HG03342 (cell line): ENCODE data around the gene FGD2.
"Not testable (repeated sequence)": the region's sequence is repeated elsewhere in the genome, so short reads cannot be mapped to it uniquely, and the experiment has no call there.

Source experiments
- ATAC-seq: cut with Tn5 transposase; IDR thresholded peaks from one replicate; pipeline ENCODE4 v1.9.1; 2021; ENCODE audit warnings: mild to moderate bottlenecking, moderate library complexity; ENCODE audit not compliant: unreplicated experiment

FGD2 gene

GRCh38 chr6:36989264-36989663 is 16.2 kb upstream of the FGD2 start:
- no peak for ATAC-seq

DNA sequence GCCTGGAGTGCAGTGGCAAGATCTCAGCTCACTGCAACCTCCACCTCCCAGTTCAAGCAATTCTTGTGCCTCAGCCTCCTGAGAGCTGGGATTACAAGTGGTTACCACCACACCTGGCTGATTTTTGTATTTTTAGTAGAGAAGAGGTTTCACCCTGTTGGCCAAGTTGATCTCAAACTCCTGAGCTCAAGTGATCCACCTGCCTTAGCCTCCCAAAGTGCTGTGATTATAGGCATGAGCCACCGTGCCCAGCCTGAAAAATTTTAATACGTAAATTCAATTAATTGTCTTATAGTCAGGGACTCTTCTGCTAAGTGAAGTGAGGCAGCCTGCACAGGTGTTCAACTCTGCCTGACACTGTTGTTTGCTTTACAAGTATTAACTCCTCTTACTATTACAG is 15.1 kb upstream of the FGD2 start:
- not testable (repeated sequence) for ATAC-seq

DNA sequence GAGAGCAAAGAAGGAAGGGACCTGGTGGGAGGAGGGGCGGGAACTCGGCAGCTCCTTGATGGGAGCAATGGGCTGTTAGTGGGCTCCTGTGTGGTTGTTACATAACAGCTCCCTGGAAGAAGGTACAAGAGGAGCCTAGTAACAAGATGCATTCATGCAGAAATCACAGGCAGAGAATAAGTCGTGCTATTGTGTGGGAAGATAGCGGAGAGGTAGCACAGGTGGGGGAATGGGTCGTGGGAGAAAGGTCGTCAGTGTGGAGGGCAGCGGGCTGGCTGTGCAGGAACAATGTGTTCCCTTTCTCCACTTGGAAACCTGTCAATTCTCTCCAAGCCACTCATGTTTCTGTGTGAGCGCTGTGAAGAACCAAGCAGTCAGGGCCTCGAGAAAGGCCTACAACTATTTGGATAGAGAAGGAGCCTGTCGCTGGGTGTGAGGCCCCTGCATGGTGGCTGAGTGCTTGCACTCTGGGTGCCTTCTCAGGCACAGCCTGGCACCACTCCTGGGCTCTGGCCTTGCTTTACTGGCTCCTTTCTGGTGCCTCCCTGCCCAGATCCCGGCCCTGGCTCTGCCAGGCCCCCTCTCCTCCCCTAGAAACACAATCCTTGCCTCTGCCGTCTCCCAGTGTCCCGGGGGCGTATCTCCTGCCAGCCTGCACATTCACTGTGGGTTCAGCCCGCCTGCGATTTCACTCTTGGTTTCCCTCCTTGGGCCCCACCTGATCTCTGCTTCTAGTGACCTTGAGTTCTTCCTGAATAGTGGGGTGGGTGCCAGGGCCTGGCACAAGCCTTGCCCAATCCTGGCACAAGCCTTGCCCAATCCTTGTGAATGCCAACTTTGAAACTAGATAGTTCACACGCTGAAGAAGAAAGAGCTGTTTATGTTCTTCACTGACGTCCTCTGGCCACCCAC is 7.4 kb upstream of the FGD2 start:
- no peak for ATAC-seq

DNA sequence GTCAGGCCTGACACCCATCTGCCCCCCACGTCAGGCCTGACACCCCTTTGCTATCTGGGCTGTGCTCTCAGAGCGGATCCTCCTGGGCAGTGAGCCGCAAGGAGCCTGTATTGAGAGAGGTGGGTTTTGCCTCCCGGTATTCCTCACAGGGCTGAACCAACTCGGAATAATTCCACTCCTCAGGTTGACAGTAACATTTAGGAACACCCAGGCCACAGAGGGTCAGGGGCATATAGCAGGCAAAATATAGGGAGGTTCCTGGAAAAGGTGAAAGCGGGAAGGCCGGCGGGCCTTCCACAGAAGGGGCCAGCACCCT is 6.8 kb upstream of the FGD2 start:
- no peak for ATAC-seq

GRCh38 chr6:36999061-36999750 is 6.2 kb upstream of the FGD2 start:
- no peak for ATAC-seq

- no peak for ATAC-seq
Observed at GRCh38 chr6:36999751-37000125, 5.7 kb upstream of the FGD2 start.

- ATAC-seq, result no peak
Observed at GRCh38 chr6:37004044-37004980, 1.1 kb upstream of the FGD2 start.

DNA sequence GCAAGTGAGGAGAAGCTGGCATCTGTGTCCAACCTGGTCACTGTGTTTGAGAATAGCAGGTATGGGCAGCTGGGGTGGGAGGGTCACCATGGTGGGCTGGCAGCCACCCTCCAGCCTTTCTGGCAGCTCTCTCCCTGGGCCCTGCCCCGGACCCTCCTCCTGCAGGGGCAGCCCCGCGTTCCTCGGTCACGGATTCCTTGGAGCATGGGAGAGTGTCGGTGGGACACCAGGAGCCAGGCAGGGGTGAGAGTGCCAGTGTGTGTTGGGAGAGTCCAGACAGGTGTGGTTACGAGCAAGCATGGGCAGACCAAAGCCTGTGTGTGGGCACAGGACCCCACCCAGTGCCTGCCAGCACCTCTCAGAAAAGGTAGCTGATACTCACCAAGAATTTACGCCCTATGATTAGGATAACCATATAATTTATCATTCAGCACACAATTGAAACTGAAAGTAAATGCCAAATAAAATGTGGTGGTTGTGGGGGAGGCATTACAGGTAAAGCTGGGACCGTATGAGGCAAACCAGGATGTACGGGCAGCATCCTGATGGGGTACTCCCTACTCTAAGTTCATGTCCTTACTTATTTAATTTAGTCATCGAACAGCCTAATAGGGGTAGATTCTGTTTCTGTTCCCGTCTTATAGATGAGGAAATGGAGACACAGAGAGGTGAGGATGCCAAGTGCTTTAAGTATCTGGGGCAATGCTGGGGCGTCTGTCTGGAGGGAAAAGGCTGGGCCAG is 542 bp downstream of the FGD2 start:
- no peak for ATAC-seq

- no peak for ATAC-seq
Observed at GRCh38 chr6:37006793-37007339, 1.4 kb downstream of the FGD2 start.

- no peak for ATAC-seq
Observed at GRCh38 chr6:37007340-37008043, 2.0 kb downstream of the FGD2 start.

DNA sequence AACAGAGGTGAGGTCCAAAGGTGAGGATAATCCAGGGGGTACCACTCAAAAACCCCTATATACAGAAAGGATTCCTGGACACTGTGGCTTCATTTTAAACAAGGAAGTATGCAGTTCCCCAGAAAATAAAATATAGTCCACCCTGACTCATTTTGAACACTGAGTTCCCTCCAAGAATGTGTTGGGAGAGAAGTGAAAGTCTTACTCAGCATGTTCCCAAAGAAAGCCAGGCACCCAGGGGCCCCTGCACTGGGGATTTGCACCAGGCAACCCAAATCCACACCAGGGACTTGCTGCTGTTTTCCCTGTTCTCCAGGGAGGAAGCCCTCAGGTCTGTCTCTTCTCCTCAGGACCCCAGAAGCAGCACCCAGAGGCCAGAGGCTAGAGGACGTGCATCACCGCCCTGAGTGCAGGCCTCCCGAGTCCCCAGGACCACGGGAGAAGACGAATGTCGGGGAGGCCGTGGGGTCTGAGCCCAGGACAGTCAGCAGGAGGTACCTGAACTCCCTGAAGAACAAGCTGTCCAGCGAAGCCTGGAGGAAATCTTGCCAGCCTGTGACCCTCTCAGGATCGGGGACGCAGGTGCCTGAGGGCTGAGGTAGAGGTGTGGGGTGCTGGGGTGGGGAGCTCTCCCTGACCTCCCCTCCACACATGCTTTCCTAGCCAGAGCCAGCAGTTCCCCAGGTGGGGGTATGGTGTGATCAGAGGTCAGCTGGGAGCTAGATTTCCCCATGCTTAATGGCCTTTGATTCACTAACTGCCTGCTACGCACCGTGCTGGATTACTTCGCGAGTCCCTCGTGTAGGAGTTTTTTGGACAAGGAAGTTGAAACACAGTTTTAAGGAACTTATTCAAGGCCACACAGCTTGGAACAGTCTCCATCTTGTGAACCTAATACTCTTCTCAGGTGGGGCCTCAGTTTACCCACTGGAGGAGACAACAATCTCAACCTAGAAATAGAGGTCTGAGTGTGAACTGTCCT is 3.3 kb downstream of the FGD2 start:
- no peak for ATAC-seq

DNA sequence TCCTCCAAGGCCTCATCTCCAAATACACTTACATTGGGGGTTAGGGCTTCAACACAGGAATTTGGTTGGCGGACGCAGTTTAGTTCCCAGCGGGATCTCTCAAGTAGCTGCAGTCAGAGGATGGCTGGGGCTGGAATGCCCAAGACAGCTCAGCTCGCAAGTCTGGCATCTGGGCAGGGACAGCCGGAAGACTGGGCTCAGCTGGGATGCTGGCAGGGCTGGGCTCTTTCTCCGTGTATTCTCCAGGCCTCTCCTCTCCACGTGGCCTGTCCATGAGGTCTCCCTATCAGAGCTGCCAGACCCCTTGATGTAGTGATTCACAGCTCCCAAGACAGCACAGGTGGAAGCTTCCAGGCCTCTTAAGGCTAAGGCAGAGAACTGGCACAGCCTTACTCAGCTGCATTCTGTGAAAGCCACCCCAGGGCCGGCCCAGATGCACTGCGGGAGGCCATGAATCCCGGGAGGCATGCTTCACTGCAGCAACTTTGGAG is 5.0 kb downstream of the FGD2 start:
- ATAC-seq, result no peak

DNA sequence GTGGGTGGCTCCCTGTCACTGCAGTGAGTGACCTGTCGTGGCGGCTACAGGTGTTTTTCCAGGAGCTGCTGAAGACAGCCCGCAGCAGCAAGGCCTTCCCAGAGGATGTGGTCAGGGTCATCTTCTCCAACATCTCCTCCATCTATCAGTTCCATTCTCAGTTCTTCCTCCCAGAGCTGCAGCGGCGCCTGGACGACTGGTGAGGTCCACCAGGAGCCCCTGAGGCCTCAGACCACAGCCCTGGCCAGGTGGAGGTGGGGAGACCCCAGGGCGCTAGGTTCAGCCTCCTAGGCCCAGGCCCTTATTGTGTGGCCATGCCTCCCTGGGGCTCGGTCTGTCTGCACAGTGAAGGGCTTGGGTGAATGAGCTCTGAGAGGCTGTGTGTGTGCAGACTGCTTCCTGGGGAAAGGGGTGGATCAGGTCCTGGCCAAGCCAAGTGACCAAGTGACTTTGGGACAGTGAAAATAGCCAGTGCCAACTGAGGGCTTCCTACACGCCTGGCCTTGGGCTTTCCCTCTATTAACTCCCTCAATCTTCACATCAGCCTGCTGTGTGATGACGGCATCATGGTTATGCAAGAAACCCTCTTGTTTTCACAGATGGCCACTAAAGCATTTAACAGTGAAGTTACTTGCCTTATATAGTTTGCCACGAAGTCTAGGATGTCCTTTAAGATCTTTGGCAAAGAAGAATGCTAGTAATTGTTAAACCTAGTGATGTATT is 6.4 kb downstream of the FGD2 start:
- ATAC-seq, result no peak

DNA sequence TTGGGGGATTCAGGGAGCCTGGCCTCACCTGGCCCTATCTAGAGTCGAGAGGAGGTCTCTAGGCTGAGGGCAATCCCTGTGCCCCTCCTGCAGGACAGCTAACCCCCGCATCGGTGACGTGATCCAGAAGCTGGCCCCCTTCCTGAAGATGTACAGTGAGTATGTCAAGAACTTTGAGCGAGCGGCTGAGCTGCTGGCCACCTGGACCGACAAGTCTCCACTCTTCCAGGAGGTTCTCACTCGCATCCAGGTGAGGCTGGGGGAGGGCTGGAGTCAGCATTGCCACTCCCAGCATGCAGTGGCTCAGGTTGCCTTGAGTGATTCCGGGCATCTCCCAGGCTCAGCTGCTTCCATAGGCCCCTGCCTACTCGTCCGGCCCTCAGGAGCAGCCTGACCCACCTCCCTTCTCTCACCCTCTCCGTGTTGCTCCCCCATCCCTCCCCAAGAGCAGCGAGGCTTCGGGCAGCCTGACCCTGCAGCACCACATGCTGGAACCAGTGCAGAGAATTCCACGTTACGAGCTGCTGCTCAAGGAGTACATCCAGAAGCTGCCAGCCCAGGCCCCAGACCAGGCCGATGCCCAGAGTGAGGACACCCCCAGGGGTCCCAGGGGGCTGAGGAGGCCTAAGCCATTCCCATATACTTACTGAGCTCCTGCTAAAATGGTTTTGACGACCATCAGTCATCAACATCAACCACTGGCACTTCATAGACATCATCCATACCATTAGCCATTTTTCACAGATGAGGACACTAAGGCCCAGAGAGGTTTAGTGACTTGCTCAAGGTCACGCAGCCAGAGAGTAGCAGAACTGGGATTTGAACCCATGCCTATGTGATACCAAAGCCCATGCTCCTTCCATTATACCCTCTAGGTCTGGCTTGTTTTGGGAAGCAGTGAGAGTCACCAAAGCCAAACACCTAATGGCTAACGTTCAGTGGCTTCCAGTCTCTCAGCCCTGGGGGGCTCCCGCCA is 8.3 kb downstream of the FGD2 start:
- ATAC-seq, result no peak

- no peak for ATAC-seq
Observed at GRCh38 chr6:37014667-37015066, 9.2 kb downstream of the FGD2 start.

DNA sequence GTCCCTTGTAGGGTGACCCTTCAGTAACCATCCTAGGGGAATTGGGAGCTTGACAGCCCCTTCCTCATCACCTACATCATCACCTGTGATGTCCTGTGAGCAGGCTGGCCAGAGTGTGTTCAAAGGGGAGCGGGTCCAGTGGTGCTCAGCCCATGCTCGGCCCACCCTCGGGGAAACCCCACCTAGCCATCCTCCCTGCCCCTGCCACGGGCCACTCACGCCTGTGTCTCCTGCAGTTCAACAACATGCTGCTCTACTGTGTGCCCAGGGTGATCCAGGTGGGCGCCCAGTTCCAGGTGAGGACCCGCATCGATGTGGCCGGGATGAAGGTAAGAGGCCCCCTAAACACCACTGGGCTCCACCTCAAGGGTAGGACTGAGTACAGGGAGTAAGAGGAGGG is 10.1 kb downstream of the FGD2 start:
- no peak for ATAC-seq

GRCh38 chr6:37016995-37017394 is 11.5 kb downstream of the FGD2 start:
- no peak for ATAC-seq
